Frontal cortex (tissue), 4 donors: ENCODE measurements around the gene UMAD1. TPM values are rescaled to one million over a fixed set of nuclear protein-coding genes. Genes with fewer than 3 reads are reported as not detected.

Experiments used
- DNase-seq, 2 donors: peaks; one replicate each; pipeline ENCODE4 v3.0.0; 2012; ENCODE audit warnings: low spot score in 2 of 2
- FAIRE-seq: peaks from 2 replicates; lab custom pipeline; 2012; peaks lifted over from hg19 to GRCh38; lab: Jason Lieb, UNC
- total RNA-seq: library from RNA; depleted of rRNA; stranded (reverse); fragments of >200 nt; gene quantifications from one replicate; pipeline ENCODE4 v1.2.3, GENCODE V29; 2014
- donor health status: control.
- donor health status: control.
- donor health status: control.

The UMAD1 gene
- total RNA-seq, 1 donor from 2014 or later, result 7.3 TPM

GRCh38 chr7:7710469-7710868 is 69.9 kb downstream of the UMAD1 start:
- FAIRE-seq (no peak), DNase-seq (no peak)

- FAIRE-seq (no peak), DNase-seq (no peak)
Measured at GRCh38 chr7:7713730-7714129, 73.2 kb downstream of the UMAD1 start.

GRCh38 chr7:7718492-7718891 is 77.9 kb downstream of the UMAD1 start, which contains the start of gene RPA3:
RPA3 (minus strand) TSS chr7:7718607; CDS start chr7:7640418, 78,189 bp downstream.
- FAIRE-seq (no peak), DNase-seq (no peak)

- no peak for FAIRE-seq
- DNase-seq, result peak; percentile 17 to 30
Measured at GRCh38 chr7:7719236-7719635, 78.7 kb downstream of the UMAD1 start.

- no peak for DNase-seq
- FAIRE-seq, result no peak
Measured at GRCh38 chr7:7720193-7720592, 79.6 kb downstream of the UMAD1 start.

GRCh38 chr7:7720750-7721621 is 80.4 kb downstream of the UMAD1 start:
- FAIRE-seq, result no peak

GRCh38 chr7:7731732-7732131 is 91.2 kb downstream of the UMAD1 start:
- FAIRE-seq, result no peak
- DNase-seq, result no peak

More at GRCh38 chr7:7720750-7721621, 80.4 kb downstream of the UMAD1 start:
- no peak for DNase-seq

- FAIRE-seq (no peak), DNase-seq (no peak)
Measured at GRCh38 chr7:7732621-7733281, 92.2 kb downstream of the UMAD1 start.

GRCh38 chr7:7736671-7737070 is 96.1 kb downstream of the UMAD1 start:
- FAIRE-seq, result no peak
- no peak for DNase-seq

- FAIRE-seq (no peak), DNase-seq (no peak)
Measured at GRCh38 chr7:7737674-7738073, 97.1 kb downstream of the UMAD1 start.

GRCh38 chr7:7738177-7738576 is 97.6 kb downstream of the UMAD1 start:
- FAIRE-seq, result no peak
- DNase-seq, result no peak

- DNase-seq (no peak), FAIRE-seq (no peak)
Measured at GRCh38 chr7:7738622-7739021, 98.1 kb downstream of the UMAD1 start.

GRCh38 chr7:7739204-7740036 is 98.9 kb downstream of the UMAD1 start:
- FAIRE-seq (no peak), DNase-seq (no peak)

- no peak for FAIRE-seq
- no peak for DNase-seq
Measured at GRCh38 chr7:7740037-7740355, 99.4 kb downstream of the UMAD1 start.

- DNase-seq, result no peak
- FAIRE-seq, result no peak
Measured at GRCh38 chr7:7742223-7742622, 101.7 kb downstream of the UMAD1 start.

- DNase-seq, result no peak
- FAIRE-seq, result no peak
Measured at GRCh38 chr7:7745258-7745657, 104.7 kb downstream of the UMAD1 start.

GRCh38 chr7:7745966-7746365 is 105.4 kb downstream of the UMAD1 start:
- DNase-seq (no peak), FAIRE-seq (no peak)

GRCh38 chr7:7746458-7746857 is 105.9 kb downstream of the UMAD1 start:
- DNase-seq, result no peak
- FAIRE-seq, result no peak

GRCh38 chr7:7750571-7751242 is 110.2 kb downstream of the UMAD1 start:
- DNase-seq (no peak), FAIRE-seq (no peak)
